H7 (cell line): ENCODE measurements around the gene RAB40B. TPM values are rescaled to one million over a fixed set of nuclear protein-coding genes. Genes with fewer than 3 reads are reported as not detected.

ENCODE experiments used
- DNase-seq: peaks from one replicate; pipeline ENCODE4 v3.0.0; 2012
- H3K27me3 ChIP-seq: 2 replicates; pipeline ENCODE4 v1.6.0; 2011; ENCODE audit warnings: mild to moderate bottlenecking, low read length; ENCODE audit not compliant: control insufficient read depth, insufficient read depth
- H3K36me3 ChIP-seq: replicated peaks from 2 replicates; pipeline ENCODE4 v1.5.1; 2011; ENCODE audit warnings: low read length; ENCODE audit not compliant: control insufficient read depth, insufficient read depth
- H3K4me3 ChIP-seq: 2 replicates; pipeline ENCODE4 v1.5.1; 2011; ENCODE audit warnings: low read depth, mild to moderate bottlenecking, control low read depth, low read length, moderate library complexity; ENCODE audit not compliant: insufficient read depth
- total RNA-seq: library from RNA; depleted of rRNA; stranded (reverse); fragments of >200 nt; shearing (Covaris generic); gene quantifications from 2 replicates; pipeline ENCODE4 v1.2.3, GENCODE V29; 2014

Gene RAB40B
- total RNA-seq, 1 experiment from 2014 or later, result 1.7 TPM

- DNase-seq, result no peak
- peaks cover 21% of the 10 kb centered on the region for H3K36me3 ChIP-seq
- no peak overlapping the region for H3K4me3 ChIP-seq
- H3K27me3 ChIP-seq, result no peaks in the 10 kb centered on the region
Measured at GRCh38 chr17:82627405-82627804, 71.1 kb downstream of the RAB40B start.

- Histone ChIP-seq H3K27me3 (no peaks in the 10 kb centered on the region), H3K4me3 (no peak overlapping the region), H3K36me3 (peaks cover 25% of the 10 kb centered on the region)
- DNase-seq, result no peak
Measured at GRCh38 chr17:82623707-82624106, 74.8 kb downstream of the RAB40B start.

- DNase-seq, result no peak
- Histone ChIP-seq H3K36me3 (peaks cover 26% of the 10 kb centered on the region), H3K4me3 (no peak overlapping the region), H3K27me3 (no peaks in the 10 kb centered on the region)
Measured at GRCh38 chr17:82619641-82620040, 78.9 kb downstream of the RAB40B start.

GRCh38 chr17:82619211-82619610, 79.3 kb downstream of the RAB40B start:
- no peak for DNase-seq
- peaks cover 26% of the 10 kb centered on the region for H3K36me3 ChIP-seq
- no peaks in the 10 kb centered on the region for H3K27me3 ChIP-seq
- no peak overlapping the region for H3K4me3 ChIP-seq

GRCh38 chr17:82616021-82616711, 82.3 kb downstream of the RAB40B start:
- peaks cover 19% of the 10 kb centered on the region for H3K36me3 ChIP-seq
- H3K27me3 ChIP-seq, result no peaks in the 10 kb centered on the region
- DNase-seq, result no peak
- no peak overlapping the region for H3K4me3 ChIP-seq

GRCh38 chr17:82615084-82616020, 83.1 kb downstream of the RAB40B start:
- DNase-seq, result no peak
- H3K27me3 ChIP-seq, result no peaks in the 10 kb centered on the region
- peaks cover 18% of the 10 kb centered on the region for H3K36me3 ChIP-seq
- H3K4me3 ChIP-seq, result no peak overlapping the region

- Histone ChIP-seq H3K27me3 (no peaks in the 10 kb centered on the region), H3K36me3 (peaks cover 16% of the 10 kb centered on the region), H3K4me3 (no peak overlapping the region)
- DNase-seq, result no peak
Measured at GRCh38 chr17:82614095-82614631, 84.3 kb downstream of the RAB40B start.

- peaks cover 16% of the 10 kb centered on the region for H3K36me3 ChIP-seq
- DNase-seq, result peak; percentile 70
Measured at GRCh38 chr17:82613283-82614094, 85.0 kb downstream of the RAB40B start.

GRCh38 chr17:82611140-82612058, 87.1 kb downstream of the RAB40B start:
- DNase-seq, result no peak
- Histone ChIP-seq H3K4me3 (no peak overlapping the region), H3K36me3 (peaks cover 8% of the 10 kb centered on the region), H3K27me3 (no peaks in the 10 kb centered on the region)

More at GRCh38 chr17:82613283-82614094, 85.0 kb downstream of the RAB40B start:
- no peak overlapping the region for H3K4me3 ChIP-seq
- H3K27me3 ChIP-seq, result no peaks in the 10 kb centered on the region

GRCh38 chr17:82609655-82610054, 88.8 kb downstream of the RAB40B start:
- DNase-seq, result no peak
- H3K4me3 ChIP-seq, result no peak overlapping the region
- no peaks in the 10 kb centered on the region for H3K36me3 ChIP-seq
- no peaks in the 10 kb centered on the region for H3K27me3 ChIP-seq

GRCh38 chr17:82608816-82609215, 89.7 kb downstream of the RAB40B start:
- Histone ChIP-seq H3K36me3 (peaks cover 3% of the 10 kb centered on the region; the same call in 1 of the 2 replicates), H3K27me3 (no peaks in the 10 kb centered on the region), H3K4me3 (no peak overlapping the region)
- DNase-seq, result no peak

GRCh38 chr17:82605939-82606600, 92.4 kb downstream of the RAB40B start:
- peaks cover 15% of the 10 kb centered on the region for H3K36me3 ChIP-seq
- H3K4me3 ChIP-seq, result no peak overlapping the region
- DNase-seq, result no peak
- H3K27me3 ChIP-seq, result no peaks in the 10 kb centered on the region
